HepG2 (cell line): ENCODE measurements around the gene ATP13A3. TPM values are rescaled to one million over a fixed set of nuclear protein-coding genes. Genes with fewer than 3 reads are reported as not detected.

Experiments used
- AGO2 ChIP-seq: fragments of 200-400 bp; formaldehyde crosslinking; optimal IDR thresholded peaks from 2 replicates; pipeline ENCODE3; 2017; ENCODE audit warnings: mild to moderate bottlenecking, low read depth, low read length, moderate library complexity
- ARID3A ChIP-seq: IDR thresholded peaks from 2 replicates; pipeline ENCODE4 v1.6.1; 2012; ENCODE audit warnings: low read depth, low read length, improper control_type of control experiment
- CBFB ChIP-seq: sonication (generic); formaldehyde crosslinking; IDR thresholded peaks from 2 replicates; pipeline ENCODE4 v1.4.0; 2020; ENCODE audit warnings: missing genetic modification reagents
- ETV6 ChIP-seq: sonication (generic); formaldehyde crosslinking; conservative IDR thresholded peaks from 2 replicates; pipeline ENCODE4 v1.4.0; 2020; ENCODE audit warnings: missing genetic modification reagents
- HES4 ChIP-seq: sonication (generic); formaldehyde crosslinking; IDR thresholded peaks from 2 replicates; pipeline ENCODE4 v1.9.0; 2021; ENCODE audit warnings: mild to moderate bottlenecking, missing genetic modification reagents, borderline replicate concordance
- HHEX ChIP-seq: IDR thresholded peaks from 2 replicates; pipeline ENCODE4 v1.6.1; 2016; ENCODE audit warnings: control low read depth
- HMGA1 ChIP-seq: sonication (generic); formaldehyde crosslinking; conservative IDR thresholded peaks from 2 replicates; pipeline ENCODE4 v1.4.0; 2020; ENCODE audit warnings: missing genetic modification reagents
- HOXA3 ChIP-seq: sonication (generic); formaldehyde crosslinking; IDR thresholded peaks from 2 replicates; pipeline ENCODE4 v1.5.0; 2020; ENCODE audit warnings: missing genetic modification reagents
- NR2F6 ChIP-seq, 2 experiments: IDR thresholded peaks; 2 replicates each; pipeline ENCODE4 v1.6.1; 2016; ENCODE audit warnings: antibody characterized with exemption in 1 of 2, mild to moderate bottlenecking in 1 of 2
- ONECUT2 ChIP-seq: sonication (generic); formaldehyde crosslinking; IDR thresholded peaks from 2 replicates; pipeline ENCODE4 v1.4.0; 2020; ENCODE audit warnings: missing genetic modification reagents
- RERE ChIP-seq: IDR thresholded peaks from 2 replicates; pipeline ENCODE4 v1.6.1; 2016; ENCODE audit warnings: low read depth, missing genetic modification reagents, missing compliant biosample characterization
- RNF219 ChIP-seq: sonication (generic); formaldehyde crosslinking; IDR thresholded peaks from 2 replicates; pipeline ENCODE4 v1.5.0; 2020; ENCODE audit warnings: mild to moderate bottlenecking, missing genetic modification reagents
- SOX5 ChIP-seq: IDR thresholded peaks from 2 replicates; pipeline ENCODE4 v1.6.1; 2016; ENCODE audit warnings: borderline replicate concordance
- SOX6 ChIP-seq, 2 experiments: fragments of 450-650 bp in 1 of 2; sonication (generic) in 1 of 2; formaldehyde crosslinking in 1 of 2; IDR thresholded peaks; 2 replicates each; pipeline versions ENCODE4 v1.4.0 to v1.6.1; 2017 to 2020; ENCODE audit warnings: antibody characterized with exemption in 1 of 2, mild to moderate bottlenecking in 1 of 2, missing genetic modification reagents in 1 of 2
- TCF7L2 ChIP-seq: IDR thresholded peaks from 2 replicates; pipeline ENCODE4 v1.6.1; 2011; ENCODE audit warnings: mild to moderate bottlenecking, low read depth, low read length, moderate library complexity
- TEAD3 ChIP-seq: optimal IDR thresholded peaks from 2 replicates; pipeline ENCODE3; 2016; ENCODE audit warnings: borderline replicate concordance
- THYN1 ChIP-seq: sonication (generic); formaldehyde crosslinking; IDR thresholded peaks from 2 replicates; pipeline ENCODE4 v1.8.1; 2023; ENCODE audit warnings: low read depth, mild to moderate bottlenecking, moderate library complexity, missing genetic modification reagents, borderline replicate concordance
- ZNF138 ChIP-seq: sonication (generic); formaldehyde crosslinking; IDR thresholded peaks from 2 replicates; pipeline ENCODE4 v1.5.0; 2020; ENCODE audit warnings: mild to moderate bottlenecking, low read depth, missing genetic modification reagents
- ZNF235 ChIP-seq: sonication (generic); formaldehyde crosslinking; IDR thresholded peaks from 2 replicates; pipeline ENCODE4 v1.8.1; 2023; ENCODE audit warnings: mild to moderate bottlenecking, missing genetic modification reagents, borderline replicate concordance
- ZNF547 ChIP-seq: sonication (generic); formaldehyde crosslinking; IDR thresholded peaks from 2 replicates; pipeline ENCODE4 v1.5.1; 2020; ENCODE audit warnings: mild to moderate bottlenecking, missing genetic modification reagents
- ZNF691 ChIP-seq: sonication (generic); formaldehyde crosslinking; IDR thresholded peaks from 2 replicates; pipeline ENCODE4 v1.4.0; 2020; ENCODE audit warnings: missing genetic modification reagents, low read depth, mild to moderate bottlenecking, borderline replicate concordance
- polyA plus RNA-seq, 8 experiments: library from polyadenylated mRNA; depleted of rRNA in 3 of 8; stranded (reverse) in 7 of 8; unstranded in 1 of 8; fragments of >200 nt; fragmentation: Illumina TruSeq in 4 of 8; extraction: Trizol in 4 of 8; gene quantifications; 2 replicates each; pipeline versions ENCODE4 v1.2.1 to v1.2.3, GENCODE V29; 2011 to 2016; ENCODE audit warnings: low read depth in 4 of 8, missing spikeins in 1 of 8, mixed read lengths in 1 of 8; ENCODE audit not compliant: insufficient read depth in 1 of 8
- total RNA-seq, 5 experiments: library from RNA; depleted of rRNA; stranded (reverse); fragments of >200 nt; fragmentation: Illumina TruSeq; extraction: Trizol; gene quantifications; 2 replicates each; pipeline ENCODE4 v1.2.3, GENCODE V29; 2016; ENCODE audit warnings: low read depth in 1 of 5

The ATP13A3 gene
- total and polyA plus RNA-seq, 2 of the 13 experiments (the other 11 are each of a cell fraction or from before 2014, with no cell fraction given): 44.9 to 80.8 TPM

GRCh38 chr3:194447161-194447560 is 39.6 kb downstream of the ATP13A3 start (continued):
- TF ChIP-seq RERE (CRISPR knock-in tag) (0 out of 2 replicates have a peak, but pooled peaks have one; percentile 50), HHEX (peak; percentile 69; the same call in 1 of the 2 replicates), ZNF138 (no peak), TCF7L2 (peak; percentile 88), AGO2 (no peak), ETV6 (no peak), HMGA1 (no peak), SOX6 (IDR thresholded peaks at IDR 0.05) (no peak), SOX6 (CRISPR knock-in tag; IDR thresholded peaks at IDR 0.05) (peak; percentile 23), ZNF547 (CRISPR knock-in tag) (no peak), TEAD3 (peak; percentile 41), ZNF691 (CRISPR knock-in tag) (no peak), NR2F6 (IDR thresholded peaks at IDR 0.05) (no peak), NR2F6 (CRISPR knock-in tag; IDR thresholded peaks at IDR 0.05) (no peak), RNF219 (CRISPR knock-in tag) (no peak), HOXA3 (CRISPR knock-in tag) (no peak), CBFB (peak; percentile 81; the same call in 1 of the 2 replicates), SOX5 (CRISPR knock-in tag) (0 out of 2 replicates have a peak, but pooled peaks have one; percentile 27), THYN1 (CRISPR knock-in tag) (no peak), ONECUT2 (0 out of 2 replicates have a peak, but pooled peaks have one; percentile 20), HES4 (CRISPR knock-in tag) (no peak), ZNF235 (CRISPR knock-in tag) (no peak), ARID3A (0 out of 2 replicates have a peak, but pooled peaks have one; percentile 5)
